ENCODE results near the gene SFTA2. TPM values are rescaled to one million over a fixed set of nuclear protein-coding genes. Genes with fewer than 3 reads are reported as not detected.
"Not testable (repeated sequence)": the region's sequence is repeated elsewhere in the genome, so short reads cannot be mapped to it uniquely, and the experiment has no call there.

The SFTA2 gene
- total RNA-seq, 2 experiments from 2014 or later: not detected

- CTCF ChIA-PET (ENCODE audit: unreplicated experiment): no interaction called here
- Histone ChIP-seq H3K4me3 (ENCODE audit: low read depth, low read length, poor library complexity, severe bottlenecking) (no peak overlapping the region), H2AFZ (ENCODE audit: low read length) (no peak overlapping the region), H3K79me2 (ENCODE audit: insufficient read depth, low read depth, low read length) (no peaks in the 10 kb centered on the region), H3K4me1 (ENCODE audit: insufficient read depth, low read length, poor library complexity, severe bottlenecking) (no peaks in the 10 kb centered on the region), H3K36me3 (ENCODE audit: insufficient read depth, low read length) (peaks cover 31% of the 10 kb centered on the region), H3K27ac (ENCODE audit: low read depth, low read length, poor library complexity, severe bottlenecking) (no peak overlapping the region), H4K20me1 (ENCODE audit: insufficient read depth, low read length) (no peaks in the 10 kb centered on the region), H3K9me3 (ENCODE audit: low read length) (peaks cover 14% of the 10 kb centered on the region), H3K4me2 (ENCODE audit: low read length) (no peak overlapping the region), H3K9me2 (ENCODE audit: insufficient read depth, low read length) (no peaks in the 10 kb centered on the region)
- TF ChIP-seq EZH2phosphoT487 (IDR thresholded peaks at IDR 0.05; ENCODE audit: borderline replicate concordance, low read depth, low read length) (no peak), CTCF (conservative IDR thresholded peaks at IDR 0.05; ENCODE audit: low read length) (no peak)
- POLR2A ChIA-PET: no interaction called here
- no TSS peak for BruUV-seq (replicated peaks)
- no peak for DNase-seq (ENCODE audit: low spot score)
- intact Hi-C loops (cut with micrococcal nuclease; ENCODE audit: unreplicated experiment): no loop called here
These were observed 698 bp downstream of the SFTA2 start for GRCh38 chr6:30931272-30931671.

DNA sequence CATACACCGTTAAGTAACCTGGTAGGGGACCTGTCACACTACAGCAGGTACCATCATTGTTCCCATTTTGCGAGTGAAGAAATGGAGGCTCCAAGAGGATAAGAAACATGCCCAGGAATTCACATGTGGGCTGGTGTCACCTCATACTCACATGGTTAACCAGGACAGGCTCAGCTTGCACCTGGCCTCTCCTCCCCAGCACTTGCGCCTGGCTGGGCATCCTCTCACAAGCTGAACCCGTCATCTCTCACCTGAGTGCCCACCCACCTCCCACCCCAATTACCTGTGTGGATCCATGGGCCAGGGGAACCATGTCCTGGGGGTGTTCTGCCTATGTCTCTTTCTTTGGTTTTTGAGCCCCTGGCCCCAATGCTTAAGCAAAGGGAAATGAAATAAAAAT is 1.5 kb downstream of the SFTA2 start:
- no TSS peak for BruUV-seq (replicated peaks)
- Histone ChIP-seq H4K20me1 (ENCODE audit: insufficient read depth, low read length) (no peaks in the 10 kb centered on the region), H3K9me3 (ENCODE audit: low read length) (peaks cover 14% of the 10 kb centered on the region), H2AFZ (ENCODE audit: low read length) (no peak overlapping the region), H3K79me2 (ENCODE audit: insufficient read depth, low read depth, low read length) (no peaks in the 10 kb centered on the region), H3K9me2 (ENCODE audit: insufficient read depth, low read length) (no peaks in the 10 kb centered on the region), H3K4me3 (ENCODE audit: low read depth, low read length, poor library complexity, severe bottlenecking) (no peak overlapping the region), H3K4me2 (ENCODE audit: low read length) (no peak overlapping the region), H3K27ac (ENCODE audit: low read depth, low read length, poor library complexity, severe bottlenecking) (no peak overlapping the region), H3K4me1 (ENCODE audit: insufficient read depth, low read length, poor library complexity, severe bottlenecking) (no peaks in the 10 kb centered on the region), H3K36me3 (ENCODE audit: insufficient read depth, low read length) (peaks cover 38% of the 10 kb centered on the region)
- no peak for DNase-seq (ENCODE audit: low spot score)
- intact Hi-C loops (cut with micrococcal nuclease; ENCODE audit: unreplicated experiment): no loop called here
- no peak for TF ChIP-seq CTCF (conservative IDR thresholded peaks at IDR 0.05; ENCODE audit: low read length)
- ChIA-PET POLR2A (no interaction called here), CTCF (ENCODE audit: unreplicated experiment) (no interaction called here)

DNA sequence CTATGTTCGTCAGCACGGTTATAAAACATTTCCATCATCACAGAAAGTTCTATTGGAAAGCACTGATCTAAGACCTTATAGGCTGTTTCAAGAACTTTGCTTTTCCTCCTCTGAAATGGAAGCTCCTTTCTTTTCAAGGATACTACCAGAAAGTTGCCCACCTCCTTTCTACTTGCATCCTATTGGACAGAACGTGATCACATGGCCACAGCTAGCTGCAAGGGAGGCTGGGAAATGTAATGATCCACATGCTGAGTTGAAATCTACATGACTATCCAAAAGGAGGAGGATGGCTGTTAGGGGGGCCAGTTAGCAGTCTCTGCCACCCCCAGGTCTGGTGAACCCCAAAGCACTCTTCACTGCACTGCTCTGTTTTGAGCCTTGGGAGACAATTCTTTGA is 3.3 kb downstream of the SFTA2 start:
- POLR2A ChIA-PET: interaction anchor here (0.7 kb wide), 1 partner anchor 162 kb away, joined by 3 read pairs; no protein-coding TSS in a partner anchor
- DNase-seq (ENCODE audit: low spot score): no peak

DNA sequence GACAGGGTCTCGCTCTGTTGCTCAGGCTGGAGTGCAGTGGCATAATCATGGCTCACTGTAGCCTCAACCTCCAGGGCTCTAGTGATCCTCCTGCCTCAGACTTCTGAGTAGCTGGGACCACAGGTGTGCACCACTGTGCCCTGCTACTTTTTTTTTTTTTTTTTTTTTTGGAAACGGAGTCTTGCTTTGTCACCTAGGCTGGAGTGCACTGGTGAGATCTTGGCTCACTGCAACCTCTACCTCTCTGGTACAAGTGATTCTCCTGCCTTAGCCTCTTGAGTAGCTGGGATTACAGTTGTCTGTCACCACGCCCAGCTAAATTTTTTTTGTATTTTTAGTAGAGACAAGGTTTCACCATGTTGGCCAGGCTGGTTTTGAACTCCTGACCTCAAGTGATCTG is 4.9 kb downstream of the SFTA2 start:
- H3K4me1 ChIP-seq (ENCODE audit: insufficient read depth, low read length, poor library complexity, severe bottlenecking); H3K9me2 ChIP-seq (ENCODE audit: insufficient read depth, low read length); H3K79me2 ChIP-seq (ENCODE audit: insufficient read depth, low read depth, low read length); H4K20me1 ChIP-seq (ENCODE audit: insufficient read depth, low read length); H3K27ac ChIP-seq (ENCODE audit: low read depth, low read length, poor library complexity, severe bottlenecking); BruUV-seq (replicated peaks); H3K4me3 ChIP-seq (ENCODE audit: low read depth, low read length, poor library complexity, severe bottlenecking); intact Hi-C loops (cut with micrococcal nuclease; ENCODE audit: unreplicated experiment); DNase-seq (ENCODE audit: low spot score); CTCF ChIA-PET (ENCODE audit: unreplicated experiment); H3K4me2 ChIP-seq (ENCODE audit: low read length); H2AFZ ChIP-seq (ENCODE audit: low read length): not testable (repeated sequence)
- POLR2A ChIA-PET: interaction anchor here (0.7 kb wide), 1 partner anchor 222 kb away, joined by 3 read pairs; no protein-coding TSS in a partner anchor
- Histone ChIP-seq H3K36me3 (ENCODE audit: insufficient read depth, low read length) (peaks cover 70% of the 10 kb centered on the region), H3K9me3 (ENCODE audit: low read length) (peaks cover 14% of the 10 kb centered on the region)

More for the DNA sequence above, 3.3 kb downstream of the SFTA2 start:
- H3K9me3 ChIP-seq (ENCODE audit: low read length): peaks cover 14% of the 10 kb centered on the region
- CTCF ChIA-PET (ENCODE audit: unreplicated experiment): no interaction called here
- no TSS peak for BruUV-seq (replicated peaks)
- intact Hi-C loops (cut with micrococcal nuclease; ENCODE audit: unreplicated experiment): no loop called here
- H3K4me1 ChIP-seq (ENCODE audit: insufficient read depth, low read length, poor library complexity, severe bottlenecking): no peaks in the 10 kb centered on the region
- H3K9me2 ChIP-seq (ENCODE audit: insufficient read depth, low read length): no peaks in the 10 kb centered on the region
- peaks cover 54% of the 10 kb centered on the region for H3K36me3 ChIP-seq (ENCODE audit: insufficient read depth, low read length)
- no peaks in the 10 kb centered on the region for H4K20me1 ChIP-seq (ENCODE audit: insufficient read depth, low read length)
- H2AFZ ChIP-seq (ENCODE audit: low read length): no peak overlapping the region
- TF ChIP-seq CTCF (conservative IDR thresholded peaks at IDR 0.05; ENCODE audit: low read length) (no peak), EZH2phosphoT487 (IDR thresholded peaks at IDR 0.05; ENCODE audit: borderline replicate concordance, low read depth, low read length) (no peak)
- H3K27ac ChIP-seq (ENCODE audit: low read depth, low read length, poor library complexity, severe bottlenecking): no peak overlapping the region
- H3K79me2 ChIP-seq (ENCODE audit: insufficient read depth, low read depth, low read length): no peaks in the 10 kb centered on the region
- H3K4me3 ChIP-seq (ENCODE audit: low read depth, low read length, poor library complexity, severe bottlenecking): no peak overlapping the region
- no peak overlapping the region for H3K4me2 ChIP-seq (ENCODE audit: low read length)

Data from OCI-LY7 (cell line).